HG03457 (cell line): Measurements from ENCODE around the gene EFCAB6.

Experiments used
- ATAC-seq: cut with Tn5 transposase; IDR thresholded peaks from one replicate; pipeline ENCODE4 v1.9.1; 2021; ENCODE audit warnings: moderate number of reproducible peaks; ENCODE audit not compliant: unreplicated experiment

The EFCAB6 gene

DNA sequence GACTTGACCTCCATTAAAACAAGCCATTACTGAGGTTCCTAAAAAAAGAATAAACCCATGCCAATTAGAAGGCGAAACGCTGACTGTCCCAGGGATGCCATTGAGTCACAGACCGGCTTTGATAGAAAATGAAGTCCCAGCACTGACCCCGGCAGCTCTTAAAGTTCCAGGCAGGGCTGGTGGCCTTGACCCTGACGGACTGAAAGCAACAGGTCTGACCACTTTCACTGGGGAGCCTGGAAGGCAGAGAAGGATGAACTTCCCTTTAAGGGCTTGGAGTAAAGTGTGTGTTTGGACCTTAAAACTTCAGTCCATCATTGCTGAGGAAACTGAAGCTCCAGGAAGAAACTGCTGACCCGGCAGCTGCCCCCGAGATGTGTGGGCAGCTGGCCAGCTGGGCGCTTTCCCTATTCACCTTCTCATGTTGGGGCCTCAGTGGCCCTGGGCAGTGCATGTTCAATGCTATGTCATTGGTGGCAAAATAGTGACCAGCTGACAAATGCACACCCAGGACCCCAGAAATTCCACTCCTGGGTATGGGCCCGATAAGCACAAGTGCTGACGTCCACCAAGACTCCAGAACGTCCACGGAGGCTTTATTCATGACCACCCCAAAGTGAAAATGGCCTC is 18.9 kb upstream of the EFCAB6 start:
- ATAC-seq = no peak

GRCh38 chr22:43829904-43830851 is 18.1 kb upstream of the EFCAB6 start:
- no peak for ATAC-seq

GRCh38 chr22:43828998-43829782 is 17.1 kb upstream of the EFCAB6 start:
- ATAC-seq = no peak

- ATAC-seq = no peak
Observed at GRCh38 chr22:43828725-43828997, 16.6 kb upstream of the EFCAB6 start.

DNA sequence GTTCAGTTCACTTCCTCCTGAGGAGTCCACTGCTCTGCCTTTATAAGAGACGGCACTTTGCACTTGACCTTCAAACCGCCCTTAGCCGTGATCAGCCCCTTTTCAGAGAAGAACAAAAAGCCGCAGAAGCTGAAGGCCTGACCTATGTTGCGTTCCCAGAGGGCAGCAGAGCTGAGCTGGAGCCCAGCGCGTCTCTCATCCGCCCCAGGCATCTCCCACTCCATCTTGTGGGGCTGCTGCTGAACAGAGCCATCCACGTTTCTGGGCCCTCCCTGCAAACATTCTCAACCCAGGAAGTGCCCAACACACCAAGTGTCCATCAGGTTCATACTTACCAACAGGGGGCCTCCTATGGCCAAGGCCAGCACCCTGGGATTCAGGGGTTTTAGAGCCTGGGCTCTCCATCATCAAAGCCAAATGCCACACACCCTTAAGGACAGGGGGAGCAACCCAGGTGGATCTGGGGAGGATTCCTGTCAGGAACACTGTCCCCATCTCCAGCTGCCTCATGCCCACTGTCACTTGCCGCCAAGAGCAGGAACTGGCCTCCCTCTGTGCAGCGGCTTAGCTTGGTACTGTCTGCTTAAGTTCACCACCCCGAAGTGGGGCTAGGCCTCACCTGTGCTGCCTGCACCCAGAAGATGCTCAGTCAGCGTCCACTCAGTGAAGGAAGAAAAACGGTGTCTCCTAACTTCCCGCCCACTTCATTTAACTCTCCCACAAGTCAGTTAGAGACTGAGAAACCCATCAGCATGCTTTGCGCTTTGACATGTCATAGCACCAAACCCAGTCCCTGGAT is 16.0 kb upstream of the EFCAB6 start:
- ATAC-seq = no peak

- no peak for ATAC-seq
Observed at GRCh38 chr22:43827003-43827735, 15.1 kb upstream of the EFCAB6 start.

DNA sequence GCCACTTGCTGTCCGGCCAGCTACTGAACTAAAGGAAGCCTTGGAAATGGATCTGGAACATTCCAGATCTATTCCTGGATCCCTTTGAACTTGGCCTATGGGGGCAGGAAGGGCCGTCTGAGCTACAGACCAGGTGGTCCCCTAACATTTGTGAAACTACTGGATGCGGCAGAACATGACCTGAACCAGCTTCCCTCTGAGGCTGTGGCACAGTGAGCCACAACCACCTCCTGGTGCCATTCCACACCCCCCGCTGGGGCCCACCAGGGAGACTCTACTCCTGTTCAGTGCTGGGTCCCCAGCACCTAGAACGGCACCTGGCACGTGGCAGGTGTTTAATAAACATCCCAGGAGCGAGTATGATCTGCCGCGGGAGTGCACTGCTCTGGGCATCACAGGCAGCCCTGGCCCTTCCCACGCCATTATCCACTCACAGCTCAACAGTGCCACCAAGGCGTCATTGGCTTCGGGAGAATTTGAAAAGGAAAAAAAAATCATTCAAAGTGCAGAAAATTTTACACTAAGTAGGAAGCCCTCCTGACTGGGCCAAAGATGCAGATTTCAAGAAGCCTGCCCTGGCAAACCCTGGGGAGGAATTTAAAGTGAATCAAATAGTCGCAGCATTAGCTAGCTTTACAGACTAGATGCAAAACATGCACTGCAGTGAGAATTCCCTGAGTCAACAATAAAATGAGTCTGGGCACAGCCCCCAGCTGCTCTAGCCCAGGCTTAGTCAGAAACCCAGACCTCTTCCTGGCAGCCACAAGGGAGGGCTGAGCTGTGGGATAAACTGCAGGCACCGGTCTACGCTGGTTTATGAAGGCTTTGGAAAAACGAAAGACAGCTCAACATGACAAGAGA is 14.3 kb upstream of the EFCAB6 start:
- no peak for ATAC-seq

DNA sequence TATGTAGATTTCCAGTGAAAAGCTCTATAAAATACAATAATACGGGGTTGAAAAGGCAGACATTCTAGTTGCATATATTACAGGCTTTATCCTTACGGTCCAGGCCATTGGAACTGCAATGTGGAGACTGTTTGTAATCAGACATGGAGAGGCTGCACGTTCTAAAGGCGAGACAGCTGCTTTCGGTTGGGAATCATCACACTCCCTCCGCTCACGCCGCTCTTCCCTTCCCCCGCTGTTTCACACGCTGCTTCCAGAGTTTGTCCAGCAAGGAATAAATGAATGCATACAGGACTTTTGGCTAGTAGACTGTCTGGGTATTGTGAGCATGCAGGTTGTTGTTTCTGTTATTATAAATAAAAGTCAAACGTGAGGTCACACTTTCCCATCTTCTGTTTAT is 13.5 kb upstream of the EFCAB6 start:
- ATAC-seq = no peak

DNA sequence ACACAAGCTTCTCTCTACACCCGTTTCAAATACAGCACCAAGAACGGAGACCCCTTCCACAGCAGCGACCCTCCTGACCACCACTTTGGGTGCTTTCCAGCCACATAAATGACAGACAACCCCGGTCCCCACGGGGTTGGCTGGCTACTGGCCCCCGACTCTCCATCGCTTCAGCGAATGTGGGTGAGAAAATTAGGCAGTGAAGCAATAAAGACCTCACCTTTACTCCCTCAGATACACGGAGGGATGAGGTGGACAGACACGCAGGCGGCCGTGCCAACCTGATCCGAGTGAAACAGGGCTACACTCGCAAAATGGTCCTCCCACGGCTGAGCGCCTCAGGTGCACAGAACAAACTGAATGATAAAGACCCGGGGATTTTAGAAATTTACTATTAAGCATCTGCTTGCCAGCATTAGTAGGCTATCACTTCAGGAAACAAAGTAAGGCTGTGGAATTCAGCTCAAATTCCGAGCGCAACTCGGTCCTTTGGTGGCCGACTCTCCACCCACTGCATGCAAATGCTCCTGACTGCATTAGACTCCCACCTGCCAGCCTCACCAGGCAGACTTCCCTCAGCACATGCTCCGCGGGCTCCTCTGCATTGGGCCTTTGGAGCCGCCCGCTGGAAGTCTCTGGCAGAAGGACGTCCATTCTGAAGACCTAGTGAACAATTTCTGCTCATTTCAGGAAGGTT is 12.8 kb upstream of the EFCAB6 start:
- ATAC-seq = no peak

DNA sequence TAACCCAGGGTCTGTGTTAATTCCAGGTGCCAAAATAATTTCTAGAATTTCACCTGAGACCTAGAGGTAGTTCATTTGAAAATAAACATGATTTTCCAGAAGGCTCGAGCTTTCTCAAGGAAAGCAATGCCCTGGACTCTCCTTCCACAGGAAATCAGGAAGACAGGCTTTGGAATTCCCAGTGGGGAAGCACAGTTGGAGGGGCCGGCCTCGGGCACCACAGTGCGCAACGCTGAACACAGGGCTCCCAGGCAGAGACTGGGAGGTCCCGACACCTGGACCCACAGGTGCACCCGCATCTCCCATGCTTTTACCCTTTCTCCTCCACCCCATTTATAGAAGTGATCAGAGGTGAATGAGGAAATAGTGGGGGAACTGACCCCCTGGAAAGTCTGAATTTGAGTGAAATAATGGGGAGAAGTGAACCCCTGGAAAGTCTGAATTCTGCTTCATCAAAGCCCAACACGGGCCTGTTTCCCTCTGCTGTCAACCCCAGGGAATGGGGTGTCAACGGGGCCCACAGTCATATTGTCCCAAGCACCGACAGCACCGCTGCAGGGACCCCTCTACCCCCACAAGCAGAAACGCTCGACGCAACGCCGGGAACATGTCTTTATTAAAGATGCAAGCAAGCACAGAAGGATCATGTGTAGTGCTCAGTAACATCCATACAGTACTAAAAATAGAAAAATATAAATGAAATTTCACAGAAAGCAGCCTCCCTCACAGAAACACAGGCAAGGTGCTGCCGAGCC is 12.0 kb upstream of the EFCAB6 start:
- ATAC-seq = no peak

DNA sequence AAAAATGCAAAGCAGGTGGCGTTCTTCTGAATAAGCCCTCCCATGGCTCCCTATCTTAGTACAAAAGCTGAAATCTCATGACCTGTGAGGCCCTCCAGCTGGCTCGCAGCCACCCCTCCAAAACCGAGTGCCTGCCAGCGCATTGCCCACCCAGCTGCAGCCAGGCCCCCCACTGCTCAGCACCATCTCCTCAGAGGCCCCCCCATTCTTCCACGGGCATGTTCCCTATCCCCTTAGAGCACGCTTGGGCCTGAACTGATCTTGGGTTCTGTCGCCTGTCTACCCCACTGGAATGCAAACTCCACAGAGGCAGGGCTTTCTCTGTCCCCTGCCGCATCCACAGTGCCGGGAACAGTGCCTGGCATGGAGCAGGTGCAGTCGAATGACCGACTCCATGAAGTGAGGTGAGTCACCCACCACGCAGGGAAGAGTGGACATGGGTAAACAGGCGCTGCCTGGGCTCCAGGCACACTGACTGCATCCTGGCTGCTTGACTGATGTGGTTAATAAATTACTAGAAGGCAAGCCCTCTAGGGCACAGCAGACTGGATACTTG is 11.3 kb upstream of the EFCAB6 start:
- no peak for ATAC-seq

DNA sequence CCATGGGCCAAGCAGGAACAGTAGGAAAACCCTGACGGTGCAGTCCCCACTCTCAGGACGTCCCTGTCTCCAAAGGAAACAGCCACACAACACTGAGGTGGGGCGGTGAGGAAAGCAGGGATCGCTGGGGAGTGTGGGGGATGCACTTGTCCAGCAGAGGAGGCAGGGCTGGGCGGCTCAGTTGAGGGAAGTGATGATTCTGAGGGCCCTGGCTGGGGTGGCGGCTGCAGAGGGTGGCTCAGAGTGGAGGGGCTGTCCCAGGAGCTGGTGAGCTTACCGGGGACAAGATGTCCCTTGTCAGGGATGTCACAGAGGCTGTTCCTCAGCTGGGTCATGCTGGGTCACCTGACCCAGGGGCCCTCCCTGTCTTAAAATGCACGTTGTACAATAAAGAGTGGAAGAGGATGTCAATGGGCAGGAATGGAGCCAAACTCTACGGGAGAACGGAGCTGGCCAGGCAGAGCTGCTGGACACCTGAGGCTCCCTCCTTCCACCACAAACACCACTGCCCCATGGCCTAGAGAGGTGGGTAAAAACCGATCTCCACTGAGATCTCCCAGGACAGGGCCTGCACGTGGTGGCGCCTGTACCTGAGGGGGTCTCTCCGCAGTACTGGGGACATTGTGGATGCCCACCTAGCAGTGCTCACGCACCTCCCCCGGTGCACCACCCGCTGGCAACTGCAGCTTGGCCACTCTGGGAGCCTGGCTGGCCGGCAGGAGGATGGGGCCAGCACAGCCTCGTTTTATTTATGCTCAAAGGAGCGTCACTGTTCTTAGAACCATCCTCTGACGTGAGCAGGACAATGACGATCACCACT is 9.7 kb upstream of the EFCAB6 start:
- ATAC-seq = no peak

DNA sequence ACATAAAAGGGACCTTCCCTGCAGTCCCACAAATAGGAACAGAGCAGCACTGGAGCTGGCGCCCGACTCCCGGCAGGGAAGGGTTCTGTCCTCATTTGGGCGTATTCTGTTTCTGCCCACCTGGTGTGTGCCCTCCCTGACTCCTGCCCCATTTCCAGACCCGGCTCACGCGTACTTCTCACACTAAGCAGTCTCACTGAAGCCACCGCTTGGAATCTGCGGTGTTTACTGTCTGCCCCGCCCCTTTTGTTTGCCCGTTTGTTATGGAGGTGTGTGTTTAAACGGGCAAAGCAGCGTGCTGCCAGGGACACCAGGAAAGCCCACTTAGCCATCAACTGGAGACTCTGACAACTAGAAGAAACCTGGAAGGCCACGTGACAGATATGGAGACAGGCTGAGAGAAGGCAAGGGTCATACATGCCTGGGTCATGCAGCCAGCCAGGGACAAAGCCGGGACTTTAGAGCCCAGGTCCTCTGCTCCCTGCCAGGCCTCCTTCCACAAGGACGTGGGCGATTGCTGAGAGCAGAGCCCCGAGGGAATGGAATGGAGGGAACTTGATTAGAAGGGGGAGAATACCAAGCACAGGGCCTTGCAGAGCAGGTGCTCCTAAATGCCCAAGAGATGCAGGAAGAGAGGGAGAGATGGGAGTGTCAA is 8.7 kb upstream of the EFCAB6 start:
- no peak for ATAC-seq

DNA sequence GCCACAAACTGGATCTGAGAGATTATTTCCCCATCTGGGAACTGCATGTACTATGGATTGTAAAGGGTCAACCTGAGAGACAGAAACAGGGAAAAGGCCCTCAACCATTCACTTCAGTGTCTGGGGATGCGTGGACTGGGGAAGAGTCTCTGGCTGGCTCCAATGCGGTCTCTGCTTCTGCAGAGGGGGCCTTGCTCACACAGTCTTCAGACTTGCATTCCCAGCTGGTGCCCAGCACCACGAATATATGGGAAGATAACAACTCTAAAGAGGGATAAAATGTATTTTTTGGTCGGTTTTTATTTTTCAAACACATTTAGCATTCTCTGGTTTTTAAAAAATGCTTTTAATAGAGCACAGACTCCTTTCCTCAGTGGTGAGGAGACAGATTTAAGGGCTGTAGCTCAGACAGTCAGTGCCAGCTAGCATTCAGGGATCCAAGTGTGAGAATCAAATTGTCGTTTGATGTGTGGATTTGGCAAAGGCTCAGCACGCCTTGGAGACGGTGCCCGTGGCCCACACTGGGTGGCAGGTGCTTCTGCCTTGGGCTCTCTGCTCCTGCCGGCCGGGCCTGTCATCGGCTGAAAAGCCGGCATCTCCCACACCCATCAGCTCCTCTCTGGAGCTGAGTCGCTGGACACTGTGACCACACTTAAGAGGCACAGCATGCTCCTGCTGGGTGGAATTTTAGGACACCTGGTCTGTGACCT is 8.0 kb upstream of the EFCAB6 start:
- no peak for ATAC-seq

DNA sequence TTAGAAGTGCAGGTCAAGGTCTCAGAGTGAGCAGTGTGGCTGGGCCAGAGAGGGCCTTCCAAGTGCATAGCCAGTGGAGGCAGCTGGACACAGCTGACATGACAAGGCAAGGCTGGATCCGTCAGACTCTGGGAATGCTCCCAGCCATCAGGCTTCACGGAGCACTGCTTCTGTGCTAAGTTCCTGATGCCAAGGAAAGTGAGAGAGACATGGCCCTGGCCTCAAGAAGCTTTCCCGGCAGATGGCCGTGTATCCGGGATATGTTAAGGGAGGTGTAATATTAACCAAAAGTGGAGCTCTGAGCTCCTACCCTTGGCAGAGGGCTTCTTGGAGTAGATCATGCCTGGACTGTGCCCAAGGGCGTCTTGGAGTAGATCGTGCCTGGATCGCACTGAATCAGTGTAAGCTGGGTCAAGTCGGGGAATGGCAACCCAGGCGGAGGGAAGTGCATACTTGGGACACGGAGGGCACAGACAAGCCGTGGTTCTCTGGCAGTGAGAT is 7.4 kb upstream of the EFCAB6 start:
- no peak for ATAC-seq

GRCh38 chr22:43818981-43819380 is 6.9 kb upstream of the EFCAB6 start:
- ATAC-seq = no peak
